Measurements from ENCODE around the gene HRH2. TPM values are rescaled to one million over a fixed set of nuclear protein-coding genes. Genes with fewer than 3 reads are reported as not detected.

HRH2 gene
- total RNA-seq, 2 experiments from 2014 or later, result 40.2 to 41.2 TPM

DNA sequence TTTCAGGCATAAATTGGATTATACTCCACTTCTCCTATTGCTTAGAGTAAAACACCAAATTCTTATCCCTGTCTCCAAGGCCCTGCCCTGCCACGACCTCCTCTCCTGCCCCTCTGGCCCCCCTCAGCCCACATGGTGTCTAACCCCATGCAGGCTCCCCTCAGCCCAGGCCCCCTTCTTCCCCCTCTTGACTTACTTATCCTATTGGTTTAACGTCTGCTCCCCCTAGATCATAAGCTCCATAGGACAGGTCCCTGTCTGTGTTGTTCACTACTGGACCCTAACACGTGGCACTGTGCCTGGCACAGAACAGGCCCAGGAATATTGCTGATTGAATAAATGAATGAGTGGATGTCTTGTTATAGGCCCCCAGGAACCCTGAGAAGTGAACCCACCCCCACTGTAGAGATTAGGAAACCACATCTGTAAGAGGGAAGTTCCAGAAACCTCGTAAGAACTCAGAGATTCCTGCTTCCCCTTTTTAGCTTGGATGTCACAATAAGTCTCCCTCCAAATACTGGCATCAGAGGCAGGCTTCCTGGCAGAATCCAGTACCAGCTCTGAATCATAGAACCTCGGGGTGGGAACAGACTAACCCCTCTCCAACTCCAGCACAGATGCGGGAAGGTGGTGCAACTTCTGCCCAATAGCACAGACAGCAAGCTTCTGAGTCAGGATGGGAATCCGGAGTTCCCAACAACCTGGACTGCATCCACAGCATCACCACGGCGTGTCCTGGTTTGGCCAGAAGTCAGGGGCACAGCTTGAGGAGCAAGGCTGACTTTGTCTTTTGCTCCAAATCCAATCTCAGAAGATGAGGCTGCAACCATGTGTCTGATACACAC, 31.5 kb downstream of the HRH2 start:
- Mint-ChIP-seq H3K4me1 (peaks cover 40% of the 10 kb centered on the region), H3K4me3 (no peak overlapping the region)

DNA sequence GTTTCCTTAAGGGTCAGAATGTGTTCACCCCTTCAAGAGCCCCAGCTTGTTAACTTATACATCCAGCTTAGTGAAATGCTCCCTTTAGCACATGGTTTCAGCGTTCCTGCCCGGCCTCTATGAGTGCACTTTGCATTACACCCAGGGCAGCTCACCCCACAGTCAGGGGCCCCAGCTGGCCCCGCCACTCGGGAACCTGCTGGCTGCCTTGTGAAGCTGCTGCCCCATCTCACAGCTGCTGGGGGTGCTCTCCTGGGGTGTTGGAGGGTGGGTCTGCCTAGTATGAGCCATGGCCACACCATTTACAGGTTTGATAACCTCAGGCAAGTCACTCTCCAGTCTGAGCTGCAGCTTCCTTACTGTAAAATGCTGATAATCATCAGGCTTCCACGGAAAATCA, 32.2 kb downstream of the HRH2 start:
- Mint-ChIP-seq H3K4me1 (peaks cover 40% of the 10 kb centered on the region), H3K9me3 (no peaks in the 10 kb centered on the region), H3K27ac (no peak overlapping the region), H3K36me3 (peaks cover 26% of the 10 kb centered on the region), H3K4me3 (no peak overlapping the region), H3K27me3 (no peaks in the 10 kb centered on the region)
- DNase-seq, result no peak

More for the DNA sequence above, 31.5 kb downstream of the HRH2 start:
- Mint-ChIP-seq H3K27me3 (no peaks in the 10 kb centered on the region), H3K9me3 (no peaks in the 10 kb centered on the region), H3K27ac (peak overlapping the region; percentile 31), H3K36me3 (peaks cover 32% of the 10 kb centered on the region)
- DNase-seq, result no peak

DNA sequence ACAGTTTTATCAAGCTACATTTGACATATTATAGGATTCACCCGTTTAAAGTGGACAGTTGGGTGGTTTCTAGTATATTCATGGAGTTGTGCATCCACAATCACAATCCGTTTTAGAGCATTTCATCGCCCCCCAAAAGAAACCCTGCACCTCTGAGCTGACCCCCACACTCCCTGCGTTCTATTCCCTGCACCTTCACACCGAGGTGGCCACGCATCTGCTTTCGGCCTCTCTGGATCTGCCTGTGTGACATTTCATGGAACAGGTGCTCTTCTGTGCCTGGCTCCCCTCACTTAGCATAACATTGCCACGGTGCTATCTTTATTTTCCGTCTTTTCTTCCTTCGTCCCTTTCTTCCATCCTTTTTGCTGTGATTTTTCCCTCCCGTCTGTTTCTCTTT, 32.7 kb downstream of the HRH2 start:
- Mint-ChIP-seq H3K9me3 (no peaks in the 10 kb centered on the region), H3K36me3 (peaks cover 26% of the 10 kb centered on the region), H3K27ac (peak overlapping the region; percentile 78), H3K4me1 (peaks cover 45% of the 10 kb centered on the region), H3K27me3 (no peaks in the 10 kb centered on the region), H3K4me3 (no peak overlapping the region)
- DNase-seq, result no peak

DNA sequence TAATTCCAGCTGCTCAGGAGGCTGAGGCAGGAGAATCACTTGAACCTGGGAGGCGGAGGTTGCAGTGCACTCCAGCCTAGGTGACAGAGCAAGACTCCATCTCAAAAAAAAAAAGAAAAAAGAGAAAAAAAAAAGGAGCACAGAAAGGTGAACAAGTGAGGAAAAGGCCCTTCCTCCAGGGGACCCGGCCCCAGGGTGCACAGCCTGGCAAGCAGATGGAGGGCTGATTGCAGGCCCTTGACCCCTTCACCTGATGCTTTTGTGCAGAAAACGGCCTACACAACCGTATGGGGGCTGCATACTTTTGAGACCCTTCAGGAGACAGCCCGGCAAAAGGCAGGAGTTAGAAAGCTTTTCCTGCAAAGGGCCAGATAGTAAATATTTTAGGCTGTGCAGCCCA, 33.9 kb downstream of the HRH2 start:
- Mint-ChIP-seq H3K4me1 (peaks cover 53% of the 10 kb centered on the region), H3K36me3 (peaks cover 23% of the 10 kb centered on the region), H3K4me3 (no peak overlapping the region), H3K9me3 (no peaks in the 10 kb centered on the region), H3K27ac (no peak overlapping the region), H3K27me3 (no peaks in the 10 kb centered on the region)
- no peak for DNase-seq

DNA sequence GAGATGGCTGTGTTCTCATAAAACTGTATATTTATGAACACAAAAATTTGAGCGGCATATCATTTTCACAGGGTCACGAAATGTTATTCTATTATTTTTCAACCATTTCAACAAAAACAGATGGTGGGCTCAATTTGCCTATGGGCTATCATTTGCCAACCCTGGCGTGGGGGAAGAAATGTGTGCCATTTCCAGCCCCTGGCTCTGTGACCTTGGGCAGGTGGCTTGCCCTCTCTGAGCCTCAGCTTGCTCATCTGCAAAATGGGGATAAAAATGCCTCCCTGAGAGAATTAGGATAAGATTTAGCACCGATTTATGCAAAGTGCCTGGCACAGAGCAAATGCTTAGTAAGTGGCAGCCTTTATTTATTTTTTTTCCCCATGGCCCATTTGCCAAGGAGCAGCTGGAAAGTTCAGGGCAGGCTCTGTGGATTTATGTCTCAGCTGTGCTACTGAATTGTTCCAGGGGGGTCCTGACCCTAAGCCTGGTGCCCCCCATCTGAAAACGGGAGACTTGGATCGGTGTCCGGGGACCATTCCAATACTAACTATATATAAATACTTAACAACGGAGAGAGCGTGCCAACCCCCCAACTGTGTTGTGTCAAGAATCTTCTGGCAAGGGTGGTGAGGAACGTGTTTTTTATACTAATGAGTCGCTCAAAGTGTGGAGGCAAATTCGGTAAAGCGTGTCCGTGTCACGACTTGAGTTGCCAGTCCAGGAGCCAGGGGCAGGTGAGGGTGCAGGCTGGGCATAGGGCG, 34.5 kb downstream of the HRH2 start:
- no peak for DNase-seq
- Mint-ChIP-seq H3K4me3 (no peak overlapping the region), H3K27me3 (no peaks in the 10 kb centered on the region), H3K27ac (peak overlapping the region; percentile 46), H3K4me1 (peaks cover 54% of the 10 kb centered on the region), H3K36me3 (peaks cover 24% of the 10 kb centered on the region), H3K9me3 (no peaks in the 10 kb centered on the region)

DNA sequence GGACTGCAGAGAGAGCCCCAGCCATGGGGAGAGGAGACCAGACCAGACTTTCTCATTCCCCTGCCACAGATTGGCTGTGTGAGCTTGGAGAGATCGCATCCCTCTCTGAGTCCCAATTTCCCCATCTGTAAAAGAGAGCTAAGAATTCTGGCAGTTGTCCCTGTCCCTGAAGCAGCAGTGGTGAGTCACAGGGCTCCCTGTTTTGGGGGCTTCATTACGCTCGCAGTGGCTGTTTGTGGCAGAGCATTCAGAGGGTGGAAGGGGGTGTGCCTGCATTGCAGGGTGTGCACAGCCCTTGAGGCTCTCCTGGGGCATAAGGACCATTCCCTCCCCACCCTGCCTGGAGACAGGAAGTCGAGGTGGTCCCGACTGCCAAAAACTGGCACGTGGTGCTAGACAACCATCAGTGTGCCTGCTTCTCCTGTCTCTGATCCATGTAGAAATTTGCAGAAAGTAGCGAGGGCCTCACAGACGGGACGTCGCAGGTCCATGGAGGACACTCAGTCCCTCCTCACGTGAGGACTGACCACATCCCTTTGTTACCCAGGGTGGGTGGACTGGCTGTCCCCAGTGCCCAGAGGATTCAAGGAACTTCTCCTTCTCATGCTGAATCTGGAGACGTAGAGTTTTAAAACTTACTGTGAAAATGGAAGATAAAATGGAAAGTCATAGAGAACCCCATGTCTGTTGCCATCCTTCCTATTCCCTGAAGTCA, 35.3 kb downstream of the HRH2 start:
- Mint-ChIP-seq H3K4me3 (no peak overlapping the region), H3K36me3 (peaks cover 28% of the 10 kb centered on the region), H3K27ac (peak overlapping the region; percentile 19), H3K4me1 (peaks cover 54% of the 10 kb centered on the region), H3K27me3 (no peaks in the 10 kb centered on the region), H3K9me3 (no peaks in the 10 kb centered on the region)
- DNase-seq, result no peak

DNA sequence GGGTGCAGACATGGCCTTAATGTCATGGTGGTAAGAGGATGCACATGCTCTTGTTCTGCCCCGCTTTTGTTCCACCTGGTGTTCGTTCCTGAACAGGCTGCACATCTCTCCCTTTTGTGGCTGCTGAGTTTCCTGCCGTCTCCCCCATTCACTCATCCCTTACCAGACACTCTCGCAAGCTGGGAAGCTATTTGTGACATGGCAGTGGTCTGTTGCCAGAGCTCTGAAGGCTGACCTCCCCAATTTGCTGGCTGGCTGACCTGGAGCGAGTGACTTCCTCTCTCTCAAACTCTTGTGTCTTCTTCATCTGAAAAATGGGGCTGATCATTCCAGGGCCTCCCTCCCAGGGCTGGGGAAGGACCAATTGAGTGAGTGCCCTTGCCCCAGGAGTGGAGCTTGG, 35.9 kb downstream of the HRH2 start:
- Mint-ChIP-seq H3K4me1 (peaks cover 54% of the 10 kb centered on the region), H3K9me3 (no peaks in the 10 kb centered on the region), H3K27me3 (no peaks in the 10 kb centered on the region), H3K27ac (no peak overlapping the region), H3K36me3 (peaks cover 31% of the 10 kb centered on the region), H3K4me3 (no peak overlapping the region)
- no peak for DNase-seq

DNA sequence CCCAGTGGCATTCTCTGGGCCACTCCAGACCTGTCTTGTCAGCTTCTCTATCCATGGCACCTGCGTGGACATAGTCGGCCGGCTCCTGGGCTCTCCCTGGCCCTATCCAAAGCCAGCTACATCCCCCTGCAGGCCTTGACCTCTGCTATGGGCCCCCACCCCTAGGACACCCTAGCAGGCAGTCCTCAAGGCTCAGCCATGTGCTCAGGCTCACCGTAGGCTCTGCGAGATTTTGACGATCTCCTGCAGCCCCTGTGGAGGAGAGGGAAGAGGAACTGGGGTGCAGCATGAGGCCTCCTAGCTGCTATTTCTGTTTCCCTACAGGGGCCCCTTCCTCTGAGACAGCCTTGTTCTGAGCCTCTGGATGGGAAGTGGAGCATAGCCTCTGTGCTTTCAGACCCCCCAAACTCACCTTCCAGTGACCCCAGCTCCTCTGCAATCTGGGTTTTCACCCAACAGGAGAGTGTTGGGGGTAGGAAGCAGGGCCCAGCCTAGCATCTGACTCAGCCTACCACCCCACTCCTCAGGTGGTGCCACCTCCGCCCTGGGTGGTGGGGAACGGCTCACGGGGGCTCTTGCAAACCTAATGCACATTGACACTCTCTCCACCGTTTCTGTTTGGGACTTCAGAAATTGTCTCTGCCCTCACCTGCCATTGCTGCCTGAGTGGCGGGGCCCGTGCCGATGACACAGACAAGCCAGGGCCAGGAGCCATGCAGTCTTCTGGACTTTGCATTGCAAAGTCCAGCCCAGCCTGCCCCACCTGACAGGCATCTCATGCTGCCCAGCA, 36.7 kb downstream of the HRH2 start:
- no peaks in the 10 kb centered on the region for H3K9me3 Mint-ChIP-seq
- H3K27me3 Mint-ChIP-seq, result no peaks in the 10 kb centered on the region
- H3K4me1 Mint-ChIP-seq, result peaks cover 45% of the 10 kb centered on the region
- peak overlapping the region; percentile 7 for H3K4me3 Mint-ChIP-seq
- no peak for DNase-seq
- H3K36me3 Mint-ChIP-seq, result peaks cover 28% of the 10 kb centered on the region
- H3K27ac Mint-ChIP-seq, result no peak overlapping the region

DNA sequence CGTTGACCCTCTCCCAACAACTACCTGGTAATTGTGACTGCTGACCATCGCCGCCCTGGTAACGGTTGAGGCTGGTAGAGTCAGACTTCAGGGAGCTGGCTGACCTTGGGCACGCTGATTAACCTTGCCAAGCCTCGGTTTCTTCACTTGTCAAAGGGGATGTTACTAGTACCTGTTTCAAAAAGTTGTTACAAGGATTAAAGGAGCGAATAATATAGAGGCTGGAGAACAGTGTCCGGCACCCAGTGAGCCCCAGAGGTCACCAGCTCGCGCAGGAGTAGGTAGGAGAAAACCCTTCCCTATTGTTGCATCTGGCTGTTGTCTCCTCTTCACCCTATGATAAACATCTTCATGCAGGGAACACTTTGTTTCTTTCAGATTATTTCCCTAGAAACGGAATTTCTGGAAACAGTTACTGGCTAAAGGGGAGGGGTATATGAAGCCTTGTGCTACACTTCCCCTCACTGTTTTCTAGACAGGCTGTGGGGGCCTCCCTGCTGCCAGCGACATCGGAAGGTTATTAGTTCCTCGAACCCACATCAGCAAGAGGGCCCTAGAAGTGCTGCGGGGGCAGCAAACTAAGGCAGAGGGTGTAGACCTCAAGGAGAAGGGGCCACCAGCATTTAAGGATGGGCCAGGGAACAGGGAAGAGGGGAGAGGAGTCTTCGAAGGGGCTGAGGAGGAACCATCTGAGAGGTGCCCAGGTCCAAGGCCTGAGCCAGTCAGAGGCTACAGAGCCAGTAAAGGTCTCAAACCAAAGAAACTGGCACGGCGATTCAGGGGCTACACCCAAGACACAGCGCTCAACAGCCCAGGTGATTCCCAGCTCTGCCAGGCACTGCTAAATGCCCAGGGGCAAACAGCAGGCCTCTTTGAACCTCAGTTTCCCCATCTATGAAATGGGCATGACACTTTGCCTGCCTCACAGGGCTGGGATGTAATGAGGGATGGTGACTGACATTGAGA, 37.6 kb downstream of the HRH2 start:
- no peaks in the 10 kb centered on the region for H3K9me3 Mint-ChIP-seq
- H3K27me3 Mint-ChIP-seq, result no peaks in the 10 kb centered on the region
- no peak for DNase-seq
- peak overlapping the region; percentile 63 for H3K4me3 Mint-ChIP-seq
- H3K27ac Mint-ChIP-seq, result peak overlapping the region; percentile 89
- H3K36me3 Mint-ChIP-seq, result peaks cover 36% of the 10 kb centered on the region
- peaks cover 42% of the 10 kb centered on the region for H3K4me1 Mint-ChIP-seq

DNA sequence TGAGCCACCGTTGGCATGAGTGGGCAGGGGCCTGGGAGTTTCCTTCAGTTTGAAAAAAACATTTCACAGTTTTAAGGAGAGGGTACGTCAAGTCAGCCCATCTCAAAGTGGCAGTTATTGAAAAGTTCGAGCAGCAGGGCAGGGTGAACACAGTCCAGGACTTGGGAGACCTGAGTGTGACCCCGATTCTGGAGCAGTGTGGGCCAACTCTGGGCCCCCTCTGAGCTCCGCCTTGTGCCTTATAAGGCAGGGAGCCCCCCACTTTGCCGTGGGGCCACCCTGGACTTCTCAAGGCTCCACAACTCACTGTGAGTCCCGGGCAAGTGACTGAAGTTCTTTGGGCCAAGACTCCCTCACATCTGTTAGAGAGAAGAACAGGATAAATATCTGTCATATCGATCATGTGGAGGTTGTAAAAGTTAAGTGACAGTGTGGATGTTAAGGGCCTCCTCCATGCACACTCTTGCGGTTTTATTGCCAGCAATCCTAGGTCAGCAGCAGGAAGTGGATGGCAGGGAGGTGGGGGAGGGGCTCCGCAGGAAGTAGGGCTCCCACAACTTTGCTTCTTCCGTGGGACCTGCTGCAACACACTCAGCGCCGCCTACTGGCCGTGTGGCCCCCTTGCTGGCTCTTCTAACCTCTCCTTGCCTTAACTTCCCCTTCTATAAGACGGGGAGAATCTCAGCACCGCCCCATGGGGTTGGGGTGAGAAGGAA, 38.4 kb downstream of the HRH2 start:
- H3K27ac Mint-ChIP-seq, result peak overlapping the region; percentile 89
- H3K4me3 Mint-ChIP-seq, result peak overlapping the region; percentile 63
- H3K27me3 Mint-ChIP-seq, result no peaks in the 10 kb centered on the region
- peak; percentile 76 for DNase-seq
- H3K9me3 Mint-ChIP-seq, result no peaks in the 10 kb centered on the region
- H3K4me1 Mint-ChIP-seq, result peaks cover 36% of the 10 kb centered on the region
- H3K36me3 Mint-ChIP-seq, result peaks cover 37% of the 10 kb centered on the region

DNA sequence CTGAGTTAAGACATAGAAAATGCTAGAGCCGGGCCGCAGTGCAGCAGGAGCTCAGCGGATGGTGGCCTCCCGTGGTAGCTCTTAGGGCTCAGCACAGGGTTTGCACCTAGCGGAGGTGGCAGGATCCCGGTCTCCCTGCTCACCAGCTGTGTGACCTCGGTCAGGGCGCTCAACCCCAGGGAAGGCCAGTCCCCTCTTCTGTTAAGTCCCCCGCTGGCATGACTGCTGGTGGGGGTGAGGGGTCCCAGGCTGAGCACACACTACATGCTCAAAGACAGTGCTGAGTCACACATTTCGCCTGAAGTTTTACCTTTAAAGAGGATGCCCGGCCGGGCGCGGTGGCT, 39.0 kb downstream of the HRH2 start:
- Mint-ChIP-seq H3K4me1 (peaks cover 36% of the 10 kb centered on the region), H3K9me3 (no peaks in the 10 kb centered on the region), H3K4me3 (no peak overlapping the region), H3K27ac (no peak overlapping the region), H3K27me3 (no peaks in the 10 kb centered on the region), H3K36me3 (peaks cover 43% of the 10 kb centered on the region)
- DNase-seq, result no peak

DNA sequence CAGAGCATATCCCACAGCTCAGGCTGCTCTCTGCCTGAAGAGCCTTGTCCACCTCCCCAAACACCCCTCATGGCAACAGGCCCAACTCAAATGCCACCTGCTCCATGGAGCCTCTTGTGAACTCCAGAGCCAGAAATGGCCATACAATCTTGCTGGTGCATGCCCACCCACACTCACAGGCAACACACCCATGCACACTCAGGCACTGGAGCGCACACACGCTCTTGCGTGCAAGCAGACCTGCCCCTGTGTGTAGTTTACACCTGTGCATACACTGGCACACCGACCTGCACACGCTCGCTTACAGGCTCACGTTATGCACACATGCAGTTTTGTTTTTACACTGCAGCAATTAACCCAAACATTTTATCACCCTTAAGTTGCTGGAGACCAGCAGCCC, 40.0 kb downstream of the HRH2 start:
- Mint-ChIP-seq H3K4me3 (no peak overlapping the region), H3K9me3 (peaks cover 3% of the 10 kb centered on the region), H3K36me3 (peaks cover 44% of the 10 kb centered on the region), H3K4me1 (peaks cover 28% of the 10 kb centered on the region), H3K27me3 (no peaks in the 10 kb centered on the region), H3K27ac (no peak overlapping the region)
- DNase-seq, result no peak

DNA sequence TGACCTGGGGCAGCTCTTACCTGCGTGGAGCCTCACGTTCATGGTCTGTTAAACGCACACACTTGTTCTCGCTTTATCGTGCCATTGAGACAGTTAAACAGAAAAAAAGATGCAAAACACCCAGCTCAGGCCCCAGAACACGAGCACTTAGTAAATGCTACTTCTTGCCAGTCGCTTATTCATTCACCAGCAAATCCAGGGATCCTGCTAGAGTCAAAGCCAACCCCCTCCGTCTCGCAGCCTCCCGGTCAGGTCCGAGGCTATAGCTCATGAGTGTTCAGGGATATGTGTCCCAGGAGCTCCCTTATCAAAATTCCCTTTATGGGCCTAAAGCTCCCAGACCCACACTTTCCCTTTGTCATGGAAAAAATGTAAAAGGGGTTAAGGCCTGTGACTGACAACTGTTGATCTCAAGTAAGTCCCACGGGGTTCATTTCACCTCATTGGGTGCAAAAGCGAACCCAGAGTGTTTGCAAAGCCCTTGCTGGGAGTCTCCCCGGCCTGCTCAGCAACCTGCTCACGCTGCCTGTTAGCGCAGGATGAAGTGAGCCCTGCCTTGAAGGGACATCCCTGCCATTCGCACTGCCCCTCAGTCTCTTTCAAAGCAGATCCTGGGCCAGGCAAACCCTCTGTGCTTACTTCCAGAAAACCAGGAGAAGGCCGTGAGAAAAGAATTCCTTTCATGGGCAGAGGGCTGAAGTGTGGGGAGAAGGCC, 40.7 kb downstream of the HRH2 start:
- no peak for DNase-seq
- Mint-ChIP-seq H3K9me3 (peaks cover 3% of the 10 kb centered on the region), H3K4me1 (peaks cover 28% of the 10 kb centered on the region), H3K27me3 (no peaks in the 10 kb centered on the region), H3K36me3 (peaks cover 49% of the 10 kb centered on the region), H3K27ac (no peak overlapping the region), H3K4me3 (no peak overlapping the region)

All from activated naive CD8-positive, alpha-beta T cell treated with anti-CD3 and anti-CD28 coated beads for 36 hours (primary cell).